Measurements from ENCODE around the gene NOX3. TPM values are rescaled to one million over a fixed set of nuclear protein-coding genes. Genes with fewer than 3 reads are reported as not detected.

NOX3 gene
- total RNA-seq, 1 donor from 2014 or later = not detected

- H3K36me3 ChIP-seq (ENCODE audit: control insufficient read depth, insufficient read depth, low read length) = no peaks in the 10 kb centered on the region
- no peak for FAIRE-seq
- no peak overlapping the region for H3K4me3 ChIP-seq (ENCODE audit: low read depth, low read length)
- DNase-seq (ENCODE audit: low read depth) = no peak
- TF ChIP-seq CTCF (IDR thresholded peaks at IDR 0.05; ENCODE audit: insufficient read depth, low read length, severe bottlenecking) = no peak
- no peaks in the 10 kb centered on the region for H3K27me3 ChIP-seq (ENCODE audit: control insufficient read depth, insufficient read depth, low read length)
Measured at GRCh38 chr6:155383913-155384312, 71.7 kb downstream of the NOX3 start.

- FAIRE-seq (no peak), DNase-seq (ENCODE audit: low read depth) (peak; percentile 4)
- Histone ChIP-seq H3K4me3 (ENCODE audit: low read depth, low read length) (no peak overlapping the region), H3K27me3 (ENCODE audit: control insufficient read depth, insufficient read depth, low read length) (no peaks in the 10 kb centered on the region), H3K36me3 (ENCODE audit: control insufficient read depth, insufficient read depth, low read length) (no peaks in the 10 kb centered on the region)
- TF ChIP-seq CTCF (IDR thresholded peaks at IDR 0.05; ENCODE audit: insufficient read depth, low read length, severe bottlenecking) = no peak
Measured at GRCh38 chr6:155382338-155382685, 73.3 kb downstream of the NOX3 start.

GRCh38 chr6:155381673-155382337 lies 73.8 kb downstream of the NOX3 start:
- H3K4me3 ChIP-seq (ENCODE audit: low read depth, low read length) = no peak overlapping the region
- FAIRE-seq = no peak
- no peaks in the 10 kb centered on the region for H3K27me3 ChIP-seq (ENCODE audit: control insufficient read depth, insufficient read depth, low read length)
- H3K36me3 ChIP-seq (ENCODE audit: control insufficient read depth, insufficient read depth, low read length) = no peaks in the 10 kb centered on the region
- TF ChIP-seq CTCF (IDR thresholded peaks at IDR 0.05; ENCODE audit: insufficient read depth, low read length, severe bottlenecking) = no peak
- DNase-seq (ENCODE audit: low read depth) = no peak

GRCh38 chr6:155380666-155381332 lies 74.8 kb downstream of the NOX3 start:
- DNase-seq (ENCODE audit: low read depth) (no peak), FAIRE-seq (no peak)
- Histone ChIP-seq H3K36me3 (ENCODE audit: control insufficient read depth, insufficient read depth, low read length) (no peaks in the 10 kb centered on the region), H3K4me3 (ENCODE audit: low read depth, low read length) (no peak overlapping the region), H3K27me3 (ENCODE audit: control insufficient read depth, insufficient read depth, low read length) (no peaks in the 10 kb centered on the region)
- TF ChIP-seq CTCF (IDR thresholded peaks at IDR 0.05; ENCODE audit: insufficient read depth, low read length, severe bottlenecking) = no peak

GRCh38 chr6:155378724-155379123 lies 76.9 kb downstream of the NOX3 start:
- Histone ChIP-seq H3K36me3 (ENCODE audit: control insufficient read depth, insufficient read depth, low read length) (no peaks in the 10 kb centered on the region), H3K4me3 (ENCODE audit: low read depth, low read length) (no peak overlapping the region), H3K27me3 (ENCODE audit: control insufficient read depth, insufficient read depth, low read length) (no peaks in the 10 kb centered on the region)
- no peak for FAIRE-seq
- TF ChIP-seq CTCF (IDR thresholded peaks at IDR 0.05; ENCODE audit: insufficient read depth, low read length, severe bottlenecking) = no peak
- no peak for DNase-seq (ENCODE audit: low read depth)

Measured in bronchial epithelial cell (primary cell).